Jurkat, Clone E6-1 (cell line): Measurements from ENCODE around the gene DHX38.
"Not testable (repeated sequence)": the region's sequence is repeated elsewhere in the genome, so short reads cannot be mapped to it uniquely, and the experiment has no call there.

ENCODE experiments used
- DNase-seq: peaks from one replicate; pipeline ENCODE4 v3.0.0-alpha.2; 2011; ENCODE audit warnings: low read depth, low spot score
- H3K4me3 ChIP-seq: 2 replicates; pipeline ENCODE4 v1.5.1; 2011; ENCODE audit warnings: mild to moderate bottlenecking, low read length, control low read depth, moderate library complexity

Gene DHX38

DNA sequence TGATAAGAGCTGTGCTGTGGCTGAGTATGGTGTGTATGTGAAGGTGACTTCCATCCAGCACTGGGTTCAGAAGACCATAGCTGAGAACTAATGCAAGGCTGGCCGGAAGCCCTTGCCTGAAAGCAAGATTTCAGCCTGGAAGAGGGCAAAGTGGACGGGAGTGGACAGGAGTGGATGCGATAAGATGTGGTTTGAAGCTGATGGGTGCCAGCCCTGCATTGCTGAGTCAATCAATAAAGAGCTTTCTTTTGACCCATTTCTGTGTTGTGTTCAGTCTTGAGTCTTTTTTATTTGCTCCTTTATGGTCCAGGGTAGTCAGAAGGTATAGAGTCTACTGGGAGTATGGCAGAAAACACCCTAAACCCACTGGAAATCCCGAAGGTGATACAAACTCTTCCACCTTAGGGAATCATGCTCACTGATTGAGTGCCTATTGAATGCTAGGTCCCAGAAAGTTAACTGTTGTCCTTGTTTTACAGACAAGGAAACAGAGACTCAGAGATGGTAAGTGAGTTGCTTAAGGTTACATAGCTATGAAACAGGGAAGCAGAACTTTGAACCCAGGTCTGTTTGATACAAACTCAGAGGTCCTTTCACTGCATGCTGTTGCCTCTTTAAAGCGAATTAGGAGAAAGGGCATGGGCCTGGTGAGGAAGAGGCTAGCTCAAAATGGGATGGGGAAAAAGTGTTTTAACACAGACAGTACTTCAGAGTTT, 16.5 kb upstream of the DHX38 start:
- DNase-seq = not testable (repeated sequence)

DNA sequence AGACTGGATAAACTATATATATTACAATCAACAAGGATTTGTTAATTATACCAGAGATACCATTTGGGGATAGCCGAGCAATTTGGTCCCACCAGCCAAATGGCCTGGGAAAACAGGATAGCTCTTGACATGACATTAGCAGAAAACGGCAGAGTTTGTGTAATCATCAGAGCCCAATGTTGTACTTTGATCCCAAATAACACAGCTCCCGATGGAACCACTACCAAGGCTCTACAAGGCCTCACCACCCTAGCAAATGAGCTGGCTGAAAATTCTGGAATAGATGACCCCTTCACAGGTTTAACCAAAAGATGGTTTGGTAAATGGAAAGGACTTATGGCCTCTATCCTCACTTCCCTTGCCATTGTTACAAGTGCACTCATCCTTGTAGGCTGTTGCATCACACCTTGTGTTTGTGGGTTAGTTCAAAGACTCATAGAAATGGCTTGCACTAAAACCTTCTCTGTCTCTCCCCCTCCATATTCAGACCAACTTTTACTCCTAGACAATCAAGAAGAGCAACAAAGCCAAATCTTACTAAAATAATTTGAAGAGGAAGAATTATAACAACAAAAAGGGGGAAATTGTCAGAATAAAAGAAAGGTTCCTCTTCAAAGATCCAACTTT, 9.8 kb upstream of the DHX38 start:
- no peak overlapping the region for H3K4me3 ChIP-seq
- no peak for DNase-seq

More for the DNA sequence above, 16.5 kb upstream of the DHX38 start:
- not testable (repeated sequence) for H3K4me3 ChIP-seq

DNA sequence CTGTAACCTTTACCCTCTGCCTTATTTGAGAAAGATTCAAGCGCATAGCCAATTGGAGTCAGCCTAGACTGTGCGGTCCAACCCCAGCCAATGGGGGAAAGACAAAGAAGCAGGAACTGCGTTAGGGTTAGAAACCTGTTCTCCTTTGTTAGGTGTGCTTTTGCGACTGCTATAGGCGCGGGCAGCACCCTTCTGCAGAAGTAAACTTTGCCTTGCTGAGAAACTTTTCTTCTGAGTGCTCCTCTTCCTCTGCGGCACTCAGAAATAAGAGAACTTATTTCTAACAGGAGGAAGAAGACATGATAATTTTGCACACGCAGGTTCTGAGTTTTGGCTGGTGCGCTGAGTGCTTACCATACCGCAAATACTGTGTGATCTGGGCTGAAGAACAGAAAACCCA, 9.2 kb upstream of the DHX38 start:
- H3K4me3 ChIP-seq = no peak overlapping the region

DNA sequence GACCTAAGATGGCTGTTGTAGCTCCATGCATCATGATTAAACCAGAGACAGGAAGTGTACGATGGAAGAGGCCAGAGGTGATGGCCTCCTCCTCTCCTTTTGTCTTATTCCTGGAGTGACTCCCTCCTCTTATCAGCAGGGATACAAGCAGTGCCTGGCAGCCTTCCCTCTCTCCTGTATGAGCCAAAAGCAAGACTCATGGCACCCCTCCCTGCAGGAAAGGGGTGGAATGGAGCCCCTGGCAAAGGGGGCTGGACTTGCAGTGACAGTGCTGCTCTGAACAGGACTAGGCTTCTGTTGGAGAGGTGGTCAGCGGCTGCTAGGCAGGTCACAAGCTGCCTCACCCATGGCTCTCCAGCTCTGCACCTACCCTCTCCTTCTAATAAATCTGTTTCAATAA, 8.6 kb upstream of the DHX38 start:
- DNase-seq = no peak
- no peak overlapping the region for H3K4me3 ChIP-seq

More for the DNA sequence above, 9.2 kb upstream of the DHX38 start:
- no peak for DNase-seq

DNA sequence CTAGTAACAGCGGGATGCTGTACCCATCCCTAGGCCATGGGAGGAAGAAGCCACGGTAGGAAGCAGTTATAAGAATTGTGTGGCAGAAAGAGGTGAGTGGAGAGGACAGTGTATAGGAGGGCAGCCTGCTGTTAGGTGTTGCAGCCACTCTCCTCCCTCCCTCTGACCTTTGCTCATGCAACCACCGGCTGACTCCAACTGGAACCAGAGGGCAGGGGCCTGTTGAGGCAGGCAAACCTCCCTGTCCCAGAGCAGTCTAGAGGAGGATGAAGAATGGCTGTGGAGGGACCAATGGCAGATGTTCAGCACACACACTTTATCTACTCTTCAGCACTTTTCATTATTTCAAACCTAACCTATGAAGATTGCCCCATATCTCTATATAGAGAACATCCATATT, 2.4 kb upstream of the DHX38 start:
- no peak for DNase-seq
- no peak overlapping the region for H3K4me3 ChIP-seq

DNA sequence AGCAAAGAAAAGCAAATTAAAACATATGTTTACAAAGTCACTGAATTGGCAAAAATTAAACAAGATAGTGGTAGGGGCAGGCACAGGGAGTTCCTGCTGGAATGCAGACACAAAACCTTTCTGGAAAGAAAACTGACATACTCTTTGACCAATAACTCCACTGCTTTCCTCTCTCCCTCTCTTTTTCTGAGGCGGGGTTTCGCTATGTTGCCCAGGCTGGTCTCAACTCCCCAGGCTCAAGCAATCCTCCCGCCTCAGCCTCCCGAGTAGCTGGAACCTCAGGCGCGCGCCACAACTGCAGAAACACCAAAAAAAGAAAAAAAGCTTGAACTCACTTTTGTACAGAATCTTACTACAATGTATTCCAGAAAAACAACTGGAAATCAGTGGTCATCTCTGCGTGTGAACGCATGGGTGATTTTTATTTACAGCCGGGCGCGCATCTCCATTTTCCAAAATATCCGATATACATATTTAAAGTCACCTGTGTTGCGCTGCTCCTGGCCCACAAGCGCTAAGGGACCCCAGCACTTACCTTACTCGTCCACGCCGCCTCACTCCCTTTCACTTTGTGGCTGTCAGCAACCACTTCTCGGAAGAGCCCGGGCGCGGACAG, 707 bp upstream of the DHX38 start:
- peak overlapping the region; percentile 99 for H3K4me3 ChIP-seq
- no peak for DNase-seq

DNA sequence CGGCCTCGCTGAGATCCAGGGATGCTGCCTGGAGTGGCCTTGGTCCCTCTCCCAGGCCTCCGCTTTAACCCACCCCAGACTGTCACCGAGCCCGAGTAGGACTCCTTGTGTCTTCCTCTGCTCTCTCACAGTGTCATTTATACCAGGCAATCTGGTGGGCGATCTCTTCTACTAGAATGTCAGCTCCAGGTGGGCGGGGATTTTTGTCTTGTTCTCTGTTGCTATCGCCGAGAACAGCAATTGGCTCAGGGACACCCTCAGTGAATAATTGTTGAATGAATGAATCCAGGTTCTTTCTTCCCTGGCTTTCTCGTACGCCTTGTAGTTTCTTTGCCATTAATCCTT, 591 bp downstream of the DHX38 start:
- peak; percentile 12 for DNase-seq
- H3K4me3 ChIP-seq = peak overlapping the region; percentile 99

DNA sequence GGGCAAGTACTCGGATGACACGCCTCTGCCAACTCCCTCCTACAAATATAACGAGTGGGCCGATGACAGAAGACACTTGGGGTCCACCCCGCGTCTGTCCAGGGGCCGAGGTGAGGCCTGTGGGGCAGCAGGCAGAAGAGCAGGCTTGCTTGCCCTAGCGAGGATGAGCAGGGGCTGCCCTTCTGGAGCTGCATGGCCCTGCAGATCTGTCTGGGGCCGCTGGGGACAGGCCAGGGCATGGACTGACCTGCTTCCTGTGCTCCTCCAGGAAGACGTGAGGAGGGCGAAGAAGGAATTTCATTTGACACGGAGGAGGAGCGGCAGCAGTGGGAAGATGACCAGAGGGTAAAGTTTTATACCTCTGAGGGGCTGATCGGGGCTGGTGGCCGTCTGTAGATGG, 5.3 kb downstream of the DHX38 start:
- H3K4me3 ChIP-seq = no peak overlapping the region
- DNase-seq = no peak

DNA sequence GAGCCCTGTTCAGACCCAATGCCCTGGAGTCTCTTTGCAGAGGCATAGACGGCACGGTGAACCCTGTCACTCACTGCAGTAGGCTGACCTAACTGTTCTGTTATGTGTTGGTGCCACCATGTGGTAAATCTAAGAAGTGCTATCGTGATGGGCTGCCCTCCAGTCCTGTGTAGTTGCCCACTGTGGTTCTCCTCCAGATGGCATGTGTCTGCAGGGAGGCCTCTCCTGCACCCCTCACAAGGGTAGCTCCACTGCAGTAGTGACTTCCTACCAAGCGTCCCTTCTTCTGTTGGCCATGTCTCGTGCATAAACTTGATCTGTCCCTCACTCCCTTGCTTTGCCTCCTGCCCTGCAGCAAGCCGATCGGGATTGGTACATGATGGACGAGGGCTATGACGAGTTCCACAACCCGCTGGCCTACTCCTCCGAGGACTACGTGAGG, 5.8 kb downstream of the DHX38 start:
- DNase-seq = peak; percentile 47
- H3K4me3 ChIP-seq = no peak overlapping the region

DNA sequence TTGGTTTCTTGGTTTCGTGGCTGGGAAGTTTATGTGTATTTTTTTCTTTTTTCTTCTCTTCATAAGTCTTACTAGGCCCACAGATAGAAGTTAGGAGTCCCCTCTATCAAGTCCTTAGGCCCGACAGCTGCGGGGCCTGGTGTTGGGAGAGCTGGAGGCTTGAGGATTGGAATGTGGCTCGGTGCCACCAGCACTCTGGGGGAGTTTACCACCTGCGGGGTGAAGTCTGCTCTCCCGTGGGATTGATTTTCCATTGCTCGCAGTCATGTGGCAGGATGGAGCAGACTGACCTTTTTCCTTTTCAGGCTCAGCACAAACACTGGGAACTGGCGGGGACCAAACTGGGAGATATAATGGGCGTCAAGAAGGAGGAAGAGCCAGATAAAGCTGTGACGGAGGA, 7.5 kb downstream of the DHX38 start:
- no peak for DNase-seq
- no peak overlapping the region for H3K4me3 ChIP-seq

DNA sequence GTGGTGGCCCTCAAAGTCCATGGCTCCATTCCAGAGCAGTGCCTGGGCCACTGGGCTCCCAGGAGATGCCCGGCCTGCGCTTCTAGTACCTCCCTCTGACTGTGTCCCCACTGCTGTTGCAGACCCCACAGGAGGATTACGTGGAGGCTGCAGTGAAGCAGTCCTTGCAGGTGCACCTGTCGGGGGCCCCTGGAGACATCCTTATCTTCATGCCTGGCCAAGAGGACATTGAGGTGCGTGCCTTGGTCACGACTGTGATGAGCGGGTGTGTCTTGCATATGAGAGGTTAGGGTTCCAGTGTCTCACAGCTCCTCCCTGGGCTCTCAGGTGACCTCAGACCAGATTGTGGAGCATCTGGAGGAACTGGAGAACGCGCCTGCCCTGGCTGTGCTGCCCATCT, 11.3 kb downstream of the DHX38 start:
- DNase-seq = no peak
- no peak overlapping the region for H3K4me3 ChIP-seq

DNA sequence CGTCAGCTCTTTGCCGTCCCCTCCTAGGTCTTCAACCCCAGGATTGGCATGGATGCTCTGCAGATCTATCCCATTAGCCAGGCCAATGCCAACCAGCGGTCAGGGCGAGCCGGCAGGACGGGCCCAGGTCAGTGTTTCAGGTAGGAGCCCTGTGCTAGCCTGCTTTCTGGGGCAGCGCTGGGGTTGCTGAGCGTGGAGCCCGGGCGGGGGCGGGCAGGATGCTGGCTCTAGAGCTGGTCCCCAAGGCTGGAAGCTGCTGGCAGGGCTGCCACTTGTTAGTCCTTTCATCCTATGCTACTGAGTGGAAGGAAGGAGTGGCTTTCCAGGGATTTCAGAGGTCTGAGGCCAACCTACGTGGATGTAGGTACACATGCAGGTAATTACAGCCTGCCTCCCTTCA, 12.3 kb downstream of the DHX38 start:
- H3K4me3 ChIP-seq = no peak overlapping the region
- DNase-seq = no peak

DNA sequence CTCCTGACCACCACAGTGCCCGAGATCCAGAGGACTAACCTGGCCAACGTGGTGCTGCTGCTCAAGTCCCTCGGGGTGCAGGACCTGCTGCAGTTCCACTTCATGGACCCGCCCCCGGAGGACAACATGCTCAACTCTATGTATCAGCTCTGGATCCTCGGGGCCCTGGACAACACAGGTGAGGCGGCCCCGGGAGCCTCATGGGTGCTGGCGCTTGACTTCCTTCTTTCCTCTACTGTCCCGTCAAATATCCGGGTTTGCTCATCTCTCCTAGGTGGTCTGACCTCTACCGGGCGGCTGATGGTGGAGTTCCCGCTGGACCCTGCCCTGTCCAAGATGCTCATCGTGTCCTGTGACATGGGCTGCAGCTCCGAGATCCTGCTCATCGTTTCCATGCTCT, 13.7 kb downstream of the DHX38 start:
- H3K4me3 ChIP-seq = no peak overlapping the region
- DNase-seq = no peak

DNA sequence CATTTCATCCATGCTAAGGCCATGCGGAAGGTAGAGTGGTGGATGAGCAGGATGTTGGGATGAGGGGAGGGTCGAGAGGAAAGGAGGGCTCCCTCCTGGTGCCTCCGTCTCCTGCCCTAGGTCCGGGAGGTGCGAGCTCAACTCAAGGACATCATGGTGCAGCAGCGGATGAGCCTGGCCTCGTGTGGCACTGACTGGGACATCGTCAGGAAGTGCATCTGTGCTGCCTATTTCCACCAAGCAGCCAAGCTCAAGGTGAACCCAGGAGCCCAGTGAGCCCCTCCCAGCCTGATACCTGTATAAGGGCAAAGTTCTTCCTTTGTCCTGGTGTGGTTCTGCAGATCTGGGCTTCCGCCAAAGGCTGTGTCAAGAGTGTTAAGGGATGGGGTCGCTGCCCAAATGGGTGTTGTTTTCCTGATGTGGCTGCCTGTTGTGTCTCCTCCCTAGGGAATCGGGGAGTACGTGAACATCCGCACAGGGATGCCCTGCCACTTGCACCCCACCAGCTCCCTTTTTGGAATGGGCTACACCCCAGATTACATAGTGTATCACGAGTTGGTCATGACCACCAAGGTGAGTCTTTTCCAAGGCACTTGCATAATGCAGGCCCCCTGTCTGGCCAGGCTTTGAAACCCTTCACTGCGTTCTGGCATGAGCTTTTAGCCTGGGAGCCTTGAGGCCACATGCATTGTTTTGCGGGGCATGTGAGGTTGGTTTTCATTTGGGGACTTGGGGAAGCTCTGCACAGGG, 14.9 kb downstream of the DHX38 start:
- H3K4me3 ChIP-seq = no peak overlapping the region

DNA sequence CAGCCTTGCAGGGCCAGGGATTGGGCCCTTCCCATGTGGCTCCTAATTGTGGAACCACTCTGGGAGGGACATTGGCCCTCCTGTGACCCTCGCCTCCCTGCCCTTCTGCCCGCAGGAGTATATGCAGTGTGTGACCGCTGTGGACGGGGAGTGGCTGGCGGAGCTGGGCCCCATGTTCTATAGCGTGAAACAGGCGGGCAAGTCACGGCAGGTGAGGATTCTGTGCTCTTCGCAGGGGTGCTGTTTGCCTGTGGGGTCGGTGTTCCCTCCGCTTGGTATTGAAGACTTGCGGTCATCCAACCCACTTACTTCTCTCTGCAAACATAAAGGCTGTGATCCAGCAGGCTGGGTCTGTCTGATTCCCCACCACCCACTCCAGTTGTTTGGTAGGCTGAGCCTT, 15.7 kb downstream of the DHX38 start:
- H3K4me3 ChIP-seq = no peak overlapping the region
- no peak for DNase-seq

More for the DNA sequence above, 14.9 kb downstream of the DHX38 start:
- no peak for DNase-seq

DNA sequence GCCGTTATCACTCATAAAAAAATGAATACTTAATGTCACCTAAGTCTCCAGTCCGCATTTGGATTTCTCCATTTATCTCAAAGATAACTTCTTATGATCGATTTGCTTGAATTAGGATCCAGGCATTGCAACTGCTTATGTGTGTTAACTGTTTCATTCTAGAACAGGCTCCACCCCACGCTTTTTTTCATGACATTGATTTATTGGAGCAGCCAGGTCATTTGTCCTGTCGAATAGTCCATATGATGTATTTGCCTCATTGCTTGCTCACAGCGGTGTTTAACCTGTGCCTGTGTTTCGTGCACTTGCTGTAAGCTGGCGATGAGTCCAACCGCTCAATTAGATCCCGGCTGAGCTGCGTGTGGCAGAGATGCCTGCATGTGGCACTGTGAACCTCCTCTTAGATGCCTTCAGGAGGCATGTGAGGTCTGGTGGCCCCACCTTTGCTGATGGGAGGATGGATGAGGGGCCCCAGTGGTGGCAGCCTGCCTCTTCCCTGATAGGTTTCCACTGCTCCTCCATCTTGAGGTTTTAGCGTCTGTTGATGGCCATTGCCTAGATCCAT, 16.4 kb downstream of the DHX38 start:
- no peak for DNase-seq
- H3K4me3 ChIP-seq = no peak overlapping the region

DNA sequence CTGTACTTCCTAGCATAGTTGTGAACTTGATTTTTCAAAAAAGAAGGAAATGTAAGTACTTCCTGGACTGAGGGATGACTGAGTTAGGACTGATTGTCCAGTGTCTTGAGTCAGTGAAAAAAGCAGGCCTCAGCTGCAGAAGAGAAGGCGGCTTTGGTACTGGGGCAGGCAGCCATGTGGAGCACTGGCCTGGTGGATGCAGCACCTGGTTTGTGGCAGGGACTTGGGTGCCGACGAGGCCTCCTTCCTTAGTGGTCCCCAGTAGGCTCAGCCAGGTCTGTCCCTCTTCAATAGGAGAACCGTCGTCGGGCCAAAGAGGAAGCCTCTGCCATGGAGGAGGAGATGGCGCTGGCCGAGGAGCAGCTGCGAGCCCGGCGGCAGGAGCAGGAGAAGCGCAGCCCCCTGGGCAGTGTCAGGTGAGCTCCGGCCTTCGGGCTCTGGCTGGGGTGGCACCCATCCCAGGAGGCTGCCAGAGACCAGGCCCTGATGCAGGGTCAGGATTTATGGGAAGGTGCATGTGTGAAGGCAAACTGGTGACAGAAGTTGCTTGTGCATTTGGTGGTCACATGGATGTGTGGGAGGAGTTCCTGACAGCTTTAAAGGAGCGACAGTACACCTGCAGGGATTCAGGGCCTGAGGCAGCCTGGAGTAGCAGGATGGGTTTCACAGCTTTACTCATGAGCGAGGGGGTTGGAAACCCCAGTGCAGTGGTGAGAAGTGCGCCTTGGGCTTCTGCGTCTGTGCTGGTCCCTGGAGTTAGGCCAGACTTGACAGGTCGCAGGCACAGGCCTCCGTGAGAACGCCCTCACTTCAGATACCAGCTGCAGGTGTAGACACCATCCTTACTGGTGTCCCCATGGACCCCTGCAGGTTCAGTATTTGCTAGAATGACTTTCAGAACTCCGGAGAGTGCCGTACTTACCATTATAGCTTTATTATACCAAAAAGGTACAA, 17.3 kb downstream of the DHX38 start:
- H3K4me3 ChIP-seq = no peak overlapping the region
- DNase-seq = no peak

DNA sequence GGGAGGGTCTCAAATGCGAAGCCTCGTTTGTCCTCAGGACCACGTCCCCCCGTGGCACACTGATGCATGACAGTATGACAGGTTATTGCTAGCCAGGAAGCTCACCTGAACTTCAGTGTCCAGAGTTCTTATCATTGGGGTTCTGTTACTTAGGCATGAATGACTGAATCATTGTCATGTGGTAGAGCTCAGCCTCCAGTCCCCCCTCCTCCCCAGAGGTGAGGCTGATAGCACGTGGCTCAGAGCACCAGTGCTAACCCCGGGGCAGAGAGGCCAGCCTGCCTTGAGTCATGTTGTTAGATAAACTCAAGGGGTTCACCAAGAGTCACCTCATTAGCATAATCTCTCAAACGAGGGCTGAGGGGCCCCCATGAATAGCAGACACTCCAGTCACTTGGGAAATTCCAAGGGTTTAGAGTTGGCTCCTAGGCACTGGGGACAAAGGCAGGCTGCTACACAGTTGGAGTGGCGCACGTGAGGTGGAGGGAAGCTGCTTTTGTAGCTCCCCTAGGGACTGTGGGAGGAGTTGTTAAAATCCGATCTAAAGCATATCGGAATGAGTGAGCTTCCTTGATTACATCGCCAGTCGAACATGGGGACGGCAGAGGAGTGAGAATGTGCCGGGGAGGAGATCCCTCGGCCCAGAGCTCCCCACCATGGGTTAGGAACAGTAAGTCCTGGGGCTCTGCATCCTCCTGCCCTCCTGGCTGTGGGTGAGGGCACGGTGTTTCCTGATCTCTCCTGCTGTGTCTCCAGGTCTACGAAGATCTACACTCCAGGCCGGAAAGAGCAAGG, 18.2 kb downstream of the DHX38 start:
- DNase-seq = no peak
- no peak overlapping the region for H3K4me3 ChIP-seq
